Epidermal melanocyte (primary cell): ENCODE data around the gene ERC2.

ENCODE experiments used
- DNase-seq: peaks from one replicate; pipeline ENCODE4 v3.0.0; 2011; ENCODE audit warnings: low spot score; ENCODE audit not compliant: insufficient read length

The ERC2 gene

DNA sequence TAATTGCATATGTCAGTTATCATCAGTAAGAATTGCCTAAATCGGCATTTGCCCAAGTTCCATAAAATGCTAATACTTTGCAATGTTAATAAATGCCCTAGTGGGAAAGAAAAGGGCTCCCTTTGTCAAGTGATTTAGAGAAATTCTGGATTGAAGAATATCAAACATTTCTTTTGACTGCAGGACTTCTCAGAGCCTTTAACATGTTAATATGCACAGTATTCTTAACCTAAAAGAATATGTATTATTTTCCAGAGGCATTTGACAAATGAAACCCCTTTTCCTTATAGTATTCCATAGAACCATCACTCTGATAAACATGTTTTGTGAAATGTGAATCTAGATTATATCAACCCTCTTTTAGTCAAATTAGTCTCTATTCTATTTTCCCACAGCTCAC is 529.0 kb downstream of the ERC2 start:
- DNase-seq = no peak

DNA sequence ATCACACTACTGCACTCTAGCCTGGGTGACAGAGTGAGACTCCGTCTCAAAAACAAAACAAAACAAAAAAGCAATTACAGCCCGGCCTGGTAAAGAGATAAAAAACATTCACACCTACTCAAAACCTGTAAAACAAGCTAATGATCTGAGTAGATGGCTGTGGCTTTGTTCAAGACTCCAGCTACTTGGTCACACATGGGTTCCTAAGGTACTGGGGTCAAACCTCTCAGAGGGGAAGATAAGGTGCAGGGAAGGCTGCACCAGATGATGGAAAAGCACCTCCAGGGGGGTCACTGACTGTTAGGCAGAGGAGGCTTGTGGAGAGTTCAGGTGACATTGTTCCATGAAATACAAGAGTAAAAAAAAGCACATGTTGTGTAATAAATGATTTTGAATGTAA is 531.0 kb downstream of the ERC2 start:
- no peak for DNase-seq

DNA sequence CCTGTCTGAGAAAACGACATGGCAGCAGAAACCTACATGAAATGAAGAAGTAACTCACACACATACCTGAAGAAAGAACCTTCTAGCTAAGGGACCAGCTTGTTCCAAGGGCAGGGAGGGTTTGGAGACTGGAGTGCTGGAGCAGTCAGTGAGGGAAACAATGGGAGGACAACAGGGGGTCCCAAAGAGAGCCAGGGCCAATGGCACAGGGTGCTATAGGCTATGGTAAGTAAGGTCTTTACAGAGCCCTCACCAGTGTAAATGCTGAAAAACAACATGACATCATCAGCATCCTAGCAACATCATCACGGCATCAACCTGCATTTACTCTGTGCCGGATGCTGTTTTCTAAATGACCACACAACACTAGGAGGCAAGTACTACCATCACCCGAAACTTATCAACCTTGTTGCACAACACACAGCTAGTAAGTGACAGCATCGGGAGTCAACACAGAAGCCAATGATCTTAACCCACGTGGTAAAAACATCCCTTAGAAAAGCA is 531.7 kb downstream of the ERC2 start:
- no peak for DNase-seq

- DNase-seq = no peak
These were observed 533.0 kb downstream of the ERC2 start for GRCh38 chr3:55935241-55935640.

GRCh38 chr3:55934771-55935170 is 533.5 kb downstream of the ERC2 start:
- no peak for DNase-seq

DNA sequence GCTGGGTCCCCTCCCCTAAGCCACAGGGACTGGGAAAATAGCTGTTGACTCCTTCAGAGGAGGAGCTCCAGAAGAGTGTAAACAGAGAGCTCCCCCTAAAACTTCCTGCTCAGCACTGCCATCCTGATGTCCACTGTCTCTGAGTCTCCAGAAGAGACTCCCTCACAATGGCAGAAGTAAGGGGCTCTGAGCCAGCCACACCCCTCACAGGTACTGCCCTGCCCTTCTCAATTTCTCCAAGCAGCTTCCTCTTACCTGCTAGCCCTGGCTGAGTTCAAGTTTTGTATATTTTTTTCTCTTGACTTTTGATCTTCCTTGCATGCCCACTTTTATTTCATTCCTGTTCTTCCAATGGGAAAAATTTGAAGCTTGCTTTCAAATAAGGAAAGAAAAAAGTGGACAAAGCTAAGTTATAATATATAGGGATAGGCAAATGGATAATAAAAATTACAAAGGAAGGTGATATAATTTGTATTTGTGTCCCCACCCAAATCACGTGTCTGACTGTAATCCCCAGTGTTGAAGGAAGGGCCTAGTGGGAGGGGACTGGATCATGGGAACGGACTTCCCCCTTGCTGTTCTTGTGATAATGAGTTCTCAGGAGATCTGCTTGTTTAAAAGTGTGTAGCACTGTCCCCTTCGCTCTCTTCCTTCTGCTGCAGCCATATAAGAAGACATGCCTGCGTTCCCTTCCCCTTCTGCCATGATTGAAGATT is 539.0 kb downstream of the ERC2 start:
- DNase-seq = no peak

DNA sequence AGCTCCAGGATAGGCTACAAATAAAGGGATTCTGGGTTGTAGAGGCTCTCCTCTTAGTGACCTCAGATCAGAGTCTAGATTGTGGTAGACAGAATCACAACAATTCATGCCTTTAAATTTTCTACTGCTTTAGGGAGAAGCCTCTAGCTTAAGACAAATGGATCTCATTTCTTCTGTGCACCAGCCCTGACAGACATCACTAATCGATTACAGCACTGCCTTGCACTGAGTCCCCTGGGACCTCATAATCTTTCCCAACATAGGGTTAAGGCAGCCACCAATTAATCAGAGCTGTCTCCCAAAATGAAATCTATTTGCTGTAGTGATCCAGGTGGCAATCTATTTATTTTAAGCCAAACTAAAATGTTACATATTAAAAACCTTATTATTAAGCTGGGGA is 544.6 kb downstream of the ERC2 start:
- DNase-seq = no peak

DNA sequence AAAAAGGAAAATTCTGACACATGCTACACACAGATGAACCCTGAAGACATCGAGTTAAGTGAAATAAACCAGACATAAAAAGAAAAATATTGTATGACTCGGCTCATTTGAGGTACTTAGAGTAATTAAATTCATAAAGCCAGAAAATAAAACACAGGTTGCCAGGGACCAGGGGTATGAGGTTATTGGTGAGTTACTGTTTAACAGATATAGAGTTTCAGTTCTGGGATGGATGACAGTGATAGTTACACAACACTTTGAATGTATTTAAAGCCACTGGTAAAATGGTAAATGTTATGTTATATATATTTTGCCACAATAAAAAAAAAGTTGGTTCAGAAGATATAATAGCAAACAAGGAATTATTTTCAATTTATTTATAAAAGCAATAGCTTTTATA is 545.1 kb downstream of the ERC2 start:
- no peak for DNase-seq

GRCh38 chr3:55912880-55913279 is 555.4 kb downstream of the ERC2 start:
- no peak for DNase-seq

DNA sequence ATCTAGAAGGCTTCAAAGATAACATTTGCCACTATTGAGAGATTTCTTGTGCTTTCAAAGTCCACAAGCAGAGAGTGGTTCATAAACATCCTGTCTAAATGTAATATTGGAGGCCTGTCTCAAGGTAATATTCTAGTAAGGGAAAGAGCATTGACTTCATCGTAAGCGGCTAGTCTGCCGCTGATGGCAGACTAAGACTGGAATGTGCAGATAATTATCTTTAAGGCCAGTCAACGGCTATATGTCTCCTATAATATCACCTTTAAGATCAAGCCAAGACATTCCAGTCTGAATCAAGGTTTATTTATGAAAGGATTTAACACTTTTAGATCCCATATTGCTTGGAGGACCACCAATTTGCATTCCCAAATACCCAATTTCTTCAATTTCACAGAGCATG is 557.0 kb downstream of the ERC2 start:
- DNase-seq = no peak

DNA sequence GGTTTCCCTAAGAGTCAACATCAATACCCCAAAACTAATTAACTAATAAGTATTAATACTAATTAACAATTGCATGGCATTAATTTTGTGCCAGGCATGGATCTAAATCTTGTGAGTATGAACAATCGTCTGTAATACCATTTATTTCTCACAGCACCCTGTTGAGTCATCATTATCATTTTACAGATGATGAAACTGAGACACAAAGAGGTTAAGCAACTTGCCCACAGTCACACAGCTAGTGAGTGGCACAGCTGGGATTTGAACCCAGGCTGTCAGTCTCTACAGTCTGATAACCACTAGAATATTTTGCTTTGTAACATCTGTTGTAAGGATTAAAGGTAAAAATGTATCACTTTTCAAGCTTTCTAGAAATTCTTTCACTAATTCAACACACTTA is 557.7 kb downstream of the ERC2 start:
- no peak for DNase-seq

- no peak for DNase-seq
These were observed 558.9 kb downstream of the ERC2 start for GRCh38 chr3:55909373-55909772.

- DNase-seq = no peak
These were observed 560.7 kb downstream of the ERC2 start for GRCh38 chr3:55907616-55908015.

GRCh38 chr3:55906896-55907295 is 561.4 kb downstream of the ERC2 start:
- no peak for DNase-seq

DNA sequence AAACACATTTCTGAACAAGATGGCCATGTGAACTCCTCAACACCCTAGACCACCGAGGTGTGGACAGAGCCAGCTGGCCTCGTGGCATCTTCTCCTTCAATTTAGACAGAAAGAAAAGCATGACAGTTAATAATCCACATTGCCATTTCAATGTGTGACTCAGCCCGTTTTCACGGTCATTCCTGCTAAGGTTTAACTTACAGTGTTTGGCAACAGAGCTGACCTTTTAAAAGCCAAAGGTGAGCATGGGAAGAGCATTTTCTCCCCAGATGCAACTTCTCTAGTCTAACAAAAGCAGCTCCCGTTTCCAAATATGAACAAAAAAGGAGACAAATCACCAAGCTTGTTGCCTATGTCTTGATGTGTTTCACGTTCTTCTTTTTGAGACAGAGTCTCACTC is 563.6 kb downstream of the ERC2 start:
- no peak for DNase-seq

- no peak for DNase-seq
These were observed 564.6 kb downstream of the ERC2 start for GRCh38 chr3:55903680-55904079.

GRCh38 chr3:55902221-55902900 is 565.9 kb downstream of the ERC2 start:
- no peak for DNase-seq

GRCh38 chr3:55899887-55900286 is 568.4 kb downstream of the ERC2 start:
- no peak for DNase-seq

GRCh38 chr3:55897573-55898224 is 570.6 kb downstream of the ERC2 start:
- no peak for DNase-seq

GRCh38 chr3:55895897-55896566 is 572.2 kb downstream of the ERC2 start:
- DNase-seq = no peak

DNA sequence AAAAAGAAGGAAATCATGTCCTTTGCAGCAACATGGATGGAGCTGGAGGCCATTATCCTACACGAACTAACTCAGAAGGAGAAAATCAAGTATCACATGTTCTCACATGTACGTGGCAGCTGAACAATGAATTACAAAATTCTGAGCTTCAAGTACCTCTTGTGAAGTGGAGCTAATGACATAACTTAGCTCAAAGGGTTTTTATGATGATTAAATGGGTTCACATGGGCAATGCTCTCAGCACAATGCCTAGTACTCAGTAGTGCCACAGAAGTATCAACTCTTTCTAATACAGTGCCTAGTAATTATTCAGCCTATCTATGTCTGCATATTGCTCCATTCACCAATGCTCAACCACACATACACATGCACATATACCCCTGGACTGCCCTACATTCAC is 573.7 kb downstream of the ERC2 start:
- no peak for DNase-seq

GRCh38 chr3:55893045-55893664 is 575.1 kb downstream of the ERC2 start:
- no peak for DNase-seq
